H9 (cell line): ENCODE results near the gene IDH2. TPM values are rescaled to one million over a fixed set of nuclear protein-coding genes. Genes with fewer than 3 reads are reported as not detected.

Experiments
- DNase-seq: peaks from one replicate; pipeline ENCODE4 v3.0.0-alpha.2; 2017
- H2AFZ ChIP-seq: one replicate; pipeline ENCODE4 v1.6.1; 2013; ENCODE audit warnings: mild to moderate bottlenecking, low read length, control low read depth, moderate library complexity
- H2AK5ac ChIP-seq: 2 replicates; pipeline ENCODE4 v1.6.1; 2013; ENCODE audit warnings: low read length, control low read depth, mixed read lengths; ENCODE audit not compliant: insufficient read length
- H2BK120ac ChIP-seq: one replicate; pipeline ENCODE4 v1.6.1; 2013; ENCODE audit warnings: low read depth, mild to moderate bottlenecking, low read length, control low read depth, inconsistent platforms; ENCODE audit not compliant: poor library complexity, severe bottlenecking
- H2BK12ac ChIP-seq: 2 replicates; pipeline ENCODE4 v1.6.1; 2013; ENCODE audit warnings: low read length, control low read depth, mixed read lengths, low read depth; ENCODE audit not compliant: insufficient read length
- H2BK15ac ChIP-seq: 2 replicates; pipeline ENCODE4 v1.6.1; 2013; ENCODE audit warnings: low read depth, low read length, control low read depth
- H2BK20ac ChIP-seq: one replicate; pipeline ENCODE4 v1.6.1; 2013; ENCODE audit warnings: low read depth, mild to moderate bottlenecking, low read length, control low read depth, inconsistent platforms; ENCODE audit not compliant: poor library complexity, severe bottlenecking
- H2BK5ac ChIP-seq: 2 replicates; pipeline ENCODE4 v1.6.1; 2013; ENCODE audit warnings: low read length, control low read depth, mixed read lengths; ENCODE audit not compliant: insufficient read length
- H3K14ac ChIP-seq: 2 replicates; pipeline ENCODE4 v1.6.1; 2013; ENCODE audit warnings: low read length, control low read depth; ENCODE audit not compliant: insufficient read depth
- H3K18ac ChIP-seq: 2 replicates; pipeline ENCODE4 v1.6.1; 2013; ENCODE audit warnings: low read depth, mild to moderate bottlenecking, mixed read lengths, low read length, control low read depth; ENCODE audit not compliant: insufficient read length
- H3K23ac ChIP-seq: 2 replicates; pipeline ENCODE4 v1.6.1; 2013; ENCODE audit warnings: low read length, control low read depth, mixed read lengths, low read depth; ENCODE audit not compliant: insufficient read length
- H3K23me2 ChIP-seq: 2 replicates; pipeline ENCODE4 v1.6.1; 2013; ENCODE audit warnings: low read depth, mild to moderate bottlenecking, mixed read lengths, low read length, control low read depth; ENCODE audit not compliant: insufficient read length, poor library complexity, severe bottlenecking
- H3K27ac ChIP-seq: 2 replicates; pipeline ENCODE4 v1.5.1; 2013; ENCODE audit warnings: low read length, control low read depth, mixed read lengths, low read depth; ENCODE audit not compliant: insufficient read length
- H3K27me3 ChIP-seq: 2 replicates; pipeline ENCODE4 v1.6.1; 2013; ENCODE audit warnings: low read length, control low read depth, inconsistent platforms; ENCODE audit not compliant: insufficient read depth
- H3K4ac ChIP-seq: 2 replicates; pipeline ENCODE4 v1.6.1; 2013; ENCODE audit warnings: low read depth, mild to moderate bottlenecking, control low read depth, inconsistent platforms, low read length, moderate library complexity
- H3K4me1 ChIP-seq: 2 replicates; pipeline ENCODE4 v1.6.1; 2013; ENCODE audit warnings: low read length, control low read depth, inconsistent platforms; ENCODE audit not compliant: insufficient read depth
- H3K4me2 ChIP-seq: 2 replicates; pipeline ENCODE4 v1.6.1; 2013; ENCODE audit warnings: low read length, control low read depth, mixed read lengths; ENCODE audit not compliant: insufficient read length, insufficient read depth
- H3K56ac ChIP-seq: 2 replicates; pipeline ENCODE4 v1.6.1; 2013; ENCODE audit warnings: low read depth, mild to moderate bottlenecking, mixed read lengths, low read length, control low read depth; ENCODE audit not compliant: insufficient read length
- H3K79me1 ChIP-seq: 2 replicates; pipeline ENCODE4 v1.6.1; 2013; ENCODE audit warnings: low read depth, mild to moderate bottlenecking, moderate library complexity, low read length, control low read depth, inconsistent platforms; ENCODE audit not compliant: insufficient read depth, poor library complexity, severe bottlenecking
- H3K79me2 ChIP-seq: 2 replicates; pipeline ENCODE4 v1.6.1; 2013; ENCODE audit warnings: low read length, control low read depth, inconsistent platforms; ENCODE audit not compliant: insufficient read depth
- H3K9ac ChIP-seq: 2 replicates; pipeline ENCODE4 v1.6.1; 2013; ENCODE audit warnings: low read length, control low read depth, mixed read lengths; ENCODE audit not compliant: insufficient read length; ENCODE audit errors: extremely low read depth
- H3K9me3 ChIP-seq: one replicate; pipeline ENCODE4 v1.6.1; 2013; ENCODE audit warnings: low read depth, low read length, inconsistent platforms; ENCODE audit not compliant: control insufficient read depth
- H3T11ph ChIP-seq: one replicate; pipeline ENCODE4 v1.6.1; 2013; ENCODE audit warnings: mild to moderate bottlenecking, low read length, control low read depth, inconsistent platforms
- H4K20me1 ChIP-seq: one replicate; pipeline ENCODE4 v1.6.1; 2013; ENCODE audit not compliant: control insufficient read depth, insufficient read length, insufficient read depth
- H4K5ac ChIP-seq: 2 replicates; pipeline ENCODE4 v1.6.1; 2013; ENCODE audit warnings: low read depth, mild to moderate bottlenecking, mixed read lengths, low read length, control low read depth; ENCODE audit not compliant: insufficient read length
- H4K8ac ChIP-seq: replicated peaks from 2 replicates; pipeline ENCODE4 v1.6.1; 2013; ENCODE audit warnings: low read length, control low read depth, mixed read lengths, low read depth; ENCODE audit not compliant: insufficient read length
- H4K91ac ChIP-seq: 2 replicates; pipeline ENCODE4 v1.6.1; 2013; ENCODE audit warnings: low read depth, mild to moderate bottlenecking, moderate library complexity, mixed read lengths, low read length, control low read depth; ENCODE audit not compliant: insufficient read length
- H3K27ac Mint-ChIP-seq, 3 experiments: 2 replicates in 2 of 3; 3 replicates in 1 of 3; pipeline ENCODE4 v1.8.0; 2020 to 2021; ENCODE audit warnings: mixed read lengths in 3 of 3, mild to moderate bottlenecking in 1 of 3, moderate library complexity in 1 of 3
- H3K27me3 Mint-ChIP-seq: 2 replicates; pipeline ENCODE4 v1.8.0; 2021; ENCODE audit warnings: low read depth, mild to moderate bottlenecking, moderate library complexity, mixed read lengths
- H3K36me3 Mint-ChIP-seq, 3 experiments: 2 replicates in 2 of 3; 3 replicates in 1 of 3; pipeline ENCODE4 v1.8.0; 2020 to 2021; ENCODE audit warnings: low read depth in 3 of 3, mixed read lengths in 3 of 3; ENCODE audit not compliant: insufficient read depth in 1 of 3
- H3K4me1 Mint-ChIP-seq, 2 experiments: 2 replicates each; pipeline ENCODE4 v1.8.0; 2020; ENCODE audit warnings: mixed read lengths in 2 of 2
- H3K4me3 Mint-ChIP-seq, 2 experiments: 2 replicates in 1 of 2; 3 replicates in 1 of 2; pipeline ENCODE4 v1.8.0; 2020 to 2021; ENCODE audit warnings: mild to moderate bottlenecking in 2 of 2, mixed read lengths in 2 of 2, moderate library complexity in 1 of 2
- H3K9me3 Mint-ChIP-seq, 2 experiments: 2 replicates in 1 of 2; 3 replicates in 1 of 2; pipeline ENCODE4 v1.8.0; 2020; ENCODE audit warnings: mild to moderate bottlenecking in 2 of 2, mixed read lengths in 2 of 2, moderate library complexity in 1 of 2
- WGBS: extraction: QIAGEN DNeasy Blood & Tissue Kit; methylation state at CpG from one replicate; pipeline ENCODE4 v1.1.7; 2013; ENCODE audit warnings: missing lambda C conversion rate, low lambda C conversion rate, mixed read lengths; ENCODE audit not compliant: insufficient read length; ENCODE audit errors: extremely low coverage; 5-methylcytosine and 5-hydroxymethylcytosine counted together
- total RNA-seq: library from RNA; stranded (reverse); gene quantifications from 2 replicates; pipeline ENCODE4 v1.2.1, GENCODE V29; 2021
- TF ChIP-seq, protein P1 (sequence below): fragments of 200-600 bp; sonication (generic); conservative IDR thresholded peaks from 3 replicates; pipeline ENCODE4 v1.8.0; 2021; ENCODE audit warnings: antibody characterized with exemption, mild to moderate bottlenecking

The IDH2 gene
- total RNA-seq, 1 experiment from 2014 or later: 57.7 TPM

DNA sequence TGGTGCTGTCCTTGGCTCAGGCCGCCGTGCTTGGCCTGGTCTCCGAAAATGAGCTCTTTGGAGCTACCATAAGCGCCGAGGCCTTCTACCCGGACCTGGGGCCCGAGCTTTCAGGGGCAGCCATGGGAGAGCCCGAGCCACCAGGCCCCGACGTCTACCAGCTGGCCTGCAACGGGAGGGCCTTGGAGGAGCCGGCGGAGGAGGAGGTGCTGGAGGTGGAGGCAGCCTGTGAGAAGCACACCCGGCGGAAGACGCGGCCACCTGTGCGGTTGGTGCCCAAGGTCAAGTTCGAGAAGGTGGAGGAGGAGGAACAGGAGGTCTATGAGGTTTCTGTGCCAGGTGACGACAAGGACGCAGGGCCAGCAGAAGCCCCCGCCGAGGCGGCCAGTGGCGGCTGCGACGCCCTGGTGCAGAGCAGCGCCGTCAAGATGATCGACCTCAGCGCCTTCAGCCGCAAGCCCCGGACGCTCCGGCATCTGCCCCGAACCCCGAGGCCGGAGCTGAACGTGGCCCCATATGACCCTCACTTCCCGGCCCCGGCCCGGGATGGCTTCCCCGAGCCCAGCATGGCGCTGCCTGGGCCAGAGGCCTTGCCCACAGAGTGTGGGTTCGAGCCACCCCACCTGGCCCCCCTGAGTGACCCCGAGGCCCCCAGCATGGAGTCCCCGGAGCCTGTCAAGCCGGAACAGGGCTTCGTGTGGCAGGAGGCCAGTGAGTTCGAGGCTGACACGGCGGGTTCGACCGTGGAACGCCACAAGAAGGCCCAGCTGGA, 34.9 kb downstream of the IDH2 start:
- no peak overlapping the region for H3T11ph ChIP-seq
- H3K4ac ChIP-seq: no peak overlapping the region
- TF ChIP-seq, protein P1, sequence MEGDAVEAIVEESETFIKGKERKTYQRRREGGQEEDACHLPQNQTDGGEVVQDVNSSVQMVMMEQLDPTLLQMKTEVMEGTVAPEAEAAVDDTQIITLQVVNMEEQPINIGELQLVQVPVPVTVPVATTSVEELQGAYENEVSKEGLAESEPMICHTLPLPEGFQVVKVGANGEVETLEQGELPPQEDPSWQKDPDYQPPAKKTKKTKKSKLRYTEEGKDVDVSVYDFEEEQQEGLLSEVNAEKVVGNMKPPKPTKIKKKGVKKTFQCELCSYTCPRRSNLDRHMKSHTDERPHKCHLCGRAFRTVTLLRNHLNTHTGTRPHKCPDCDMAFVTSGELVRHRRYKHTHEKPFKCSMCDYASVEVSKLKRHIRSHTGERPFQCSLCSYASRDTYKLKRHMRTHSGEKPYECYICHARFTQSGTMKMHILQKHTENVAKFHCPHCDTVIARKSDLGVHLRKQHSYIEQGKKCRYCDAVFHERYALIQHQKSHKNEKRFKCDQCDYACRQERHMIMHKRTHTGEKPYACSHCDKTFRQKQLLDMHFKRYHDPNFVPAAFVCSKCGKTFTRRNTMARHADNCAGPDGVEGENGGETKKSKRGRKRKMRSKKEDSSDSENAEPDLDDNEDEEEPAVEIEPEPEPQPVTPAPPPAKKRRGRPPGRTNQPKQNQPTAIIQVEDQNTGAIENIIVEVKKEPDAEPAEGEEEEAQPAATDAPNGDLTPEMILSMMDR: no peak
- no peaks in the 10 kb centered on the region for H3K23me2 ChIP-seq
- no peak overlapping the region; a peak in 1 of 7 replicates for H3K27ac Mint-ChIP-seq
- no peak overlapping the region for H3K4me2 ChIP-seq
- no peak overlapping the region; the same call in 1 of the 2 replicates for H3K14ac ChIP-seq
- H3K9me3 Mint-ChIP-seq: no peaks in the 10 kb centered on the region
- H2BK20ac ChIP-seq: no peak overlapping the region
- no peak overlapping the region for H2AK5ac ChIP-seq
- no peaks in the 10 kb centered on the region for H3K27me3 ChIP-seq
- no peak overlapping the region for H2BK5ac ChIP-seq
- no peaks in the 10 kb centered on the region for H3K9me3 ChIP-seq
- no peaks in the 10 kb centered on the region for H3K79me2 ChIP-seq
- no peak overlapping the region for H3K4me3 Mint-ChIP-seq
- no peaks in the 10 kb centered on the region for H4K20me1 ChIP-seq
- no peak overlapping the region for H2BK12ac ChIP-seq
- H4K5ac ChIP-seq: no peak overlapping the region
- H3K9ac ChIP-seq: no peak overlapping the region
- no peak overlapping the region for H2AFZ ChIP-seq
- no peak overlapping the region for H2BK120ac ChIP-seq
- peaks cover 0 to 15% (median 6%) of the 10 kb centered on the region in 3 experiments; a peak in 4 of 7 replicates for H3K36me3 Mint-ChIP-seq
- no peak for DNase-seq
- H3K4me1 ChIP-seq: peaks cover 20% of the 10 kb centered on the region; the same call in 1 of the 2 replicates
- no peaks in the 10 kb centered on the region for H3K27me3 Mint-ChIP-seq
- no peak overlapping the region for H3K23ac ChIP-seq
- H3K4me1 Mint-ChIP-seq: peaks cover 22 to 25% of the 10 kb centered on the region in 2 experiments
- H2BK15ac ChIP-seq: no peak overlapping the region
- no peak overlapping the region for H4K91ac ChIP-seq
- H4K8ac ChIP-seq: no peak overlapping the region
- no peak overlapping the region for H3K27ac ChIP-seq
- WGBS: no CpG with 5 or more reads among the region's 55 CpGs
- H3K56ac ChIP-seq: no peak overlapping the region
- H3K79me1 ChIP-seq: no peaks in the 10 kb centered on the region
- H3K18ac ChIP-seq: no peak overlapping the region
